HEK293 (cell line): ENCODE results near the gene PRSS12.
A peak's percentile ranks its signal among the peaks of the same experiment; 100 is the strongest.

ENCODE experiments used
- FEZF1 ChIP-seq: fragments of 450-650 bp; formaldehyde crosslinking; IDR thresholded peaks from 2 replicates; pipeline ENCODE4 v1.5.1; 2016; ENCODE audit warnings: missing biosample characterization, missing genetic modification characterization
- KLF8 ChIP-seq: fragments of 450-650 bp; formaldehyde crosslinking; IDR thresholded peaks from 2 replicates; pipeline ENCODE4 v1.5.1; 2016; ENCODE audit warnings: missing biosample characterization, missing genetic modification characterization
- MYNN ChIP-seq: fragments of 450-650 bp; formaldehyde crosslinking; IDR thresholded peaks from 2 replicates; pipeline ENCODE4 v1.5.1; 2016; ENCODE audit warnings: missing biosample characterization, missing genetic modification characterization, borderline replicate concordance
- ZFP69B ChIP-seq: fragments of 450-650 bp; formaldehyde crosslinking; IDR thresholded peaks from 2 replicates; pipeline ENCODE4 v1.5.1; 2016; ENCODE audit warnings: missing biosample characterization, missing genetic modification characterization
- ZNF140 ChIP-seq: fragments of 450-650 bp; formaldehyde crosslinking; IDR thresholded peaks from 2 replicates; pipeline ENCODE4 v1.5.1; 2016; ENCODE audit warnings: missing biosample characterization, missing genetic modification characterization
- ZNF16 ChIP-seq: fragments of 450-650 bp; formaldehyde crosslinking; IDR thresholded peaks from 2 replicates; pipeline ENCODE4 v1.5.1; 2016; ENCODE audit warnings: low read depth, missing biosample characterization, missing genetic modification characterization
- ZNF214 ChIP-seq: fragments of 450-650 bp; formaldehyde crosslinking; IDR thresholded peaks from 2 replicates; pipeline ENCODE4 v1.5.1; 2017; ENCODE audit warnings: missing biosample characterization, mild to moderate bottlenecking, missing genetic modification characterization, borderline replicate concordance
- ZNF341 ChIP-seq: fragments of 450-650 bp; formaldehyde crosslinking; IDR thresholded peaks from 2 replicates; pipeline ENCODE4; 2016; ENCODE audit warnings: low read depth, missing biosample characterization, missing genetic modification characterization
- ZNF394 ChIP-seq: fragments of 450-650 bp; formaldehyde crosslinking; IDR thresholded peaks from 2 replicates; pipeline ENCODE4 v1.5.1; 2016; ENCODE audit warnings: missing biosample characterization, missing genetic modification characterization, mild to moderate bottlenecking, moderate library complexity, borderline replicate concordance
- ZNF510 ChIP-seq: fragments of 450-650 bp; formaldehyde crosslinking; IDR thresholded peaks from 2 replicates; pipeline ENCODE4 v1.5.1; 2018; ENCODE audit warnings: mild to moderate bottlenecking, missing genetic modification characterization, missing biosample characterization; ENCODE audit not compliant: insufficient replicate concordance
- ZNF596 ChIP-seq: fragments of 450-650 bp; IDR thresholded peaks from 2 replicates; pipeline ENCODE4 v1.5.0; 2018; ENCODE audit warnings: missing biosample characterization, mild to moderate bottlenecking, missing genetic modification characterization, moderate library complexity
- ZNF600 ChIP-seq: fragments of 450-650 bp; formaldehyde crosslinking; IDR thresholded peaks from 2 replicates; pipeline ENCODE4 v1.5.1; 2016; ENCODE audit warnings: missing biosample characterization, missing genetic modification characterization
- ZNF623 ChIP-seq: fragments of 450-650 bp; formaldehyde crosslinking; IDR thresholded peaks from 2 replicates; pipeline ENCODE4 v1.5.1; 2016; ENCODE audit warnings: missing biosample characterization, missing genetic modification characterization
- ZNF792 ChIP-seq: fragments of 450-650 bp; formaldehyde crosslinking; IDR thresholded peaks from 2 replicates; pipeline ENCODE4 v1.5.1; 2016; ENCODE audit warnings: missing biosample characterization, missing genetic modification characterization
- ZNF830 ChIP-seq: fragments of 450-650 bp; IDR thresholded peaks from 2 replicates; pipeline ENCODE4 v1.5.0; 2018; ENCODE audit warnings: missing biosample characterization, missing genetic modification characterization, low read depth, mild to moderate bottlenecking, moderate library complexity
- ZSCAN23 ChIP-seq: fragments of 450-650 bp; formaldehyde crosslinking; IDR thresholded peaks from 2 replicates; pipeline ENCODE4 v1.5.1; 2016; ENCODE audit warnings: missing biosample characterization, missing genetic modification characterization
- TF ChIP-seq, protein P1 (sequence below): fragments of 450-650 bp; formaldehyde crosslinking; IDR thresholded peaks from 2 replicates; pipeline ENCODE4 v1.5.1; 2016; ENCODE audit warnings: missing biosample characterization, missing genetic modification characterization, borderline replicate concordance
- TF ChIP-seq, protein P2 (sequence below): fragments of 450-650 bp; formaldehyde crosslinking; IDR thresholded peaks from 2 replicates; pipeline ENCODE4 v1.5.1; 2016; ENCODE audit warnings: missing biosample characterization, missing genetic modification characterization
- TF ChIP-seq, protein P3 (sequence below): fragments of 450-650 bp; formaldehyde crosslinking; IDR thresholded peaks from 2 replicates; pipeline ENCODE4 v1.5.1; 2016; ENCODE audit warnings: missing biosample characterization, missing genetic modification characterization
- TF ChIP-seq, protein P4 (sequence below): fragments of 450-650 bp; formaldehyde crosslinking; IDR thresholded peaks from 2 replicates; pipeline ENCODE4 v1.5.1; 2016; ENCODE audit warnings: missing biosample characterization, missing genetic modification characterization
- TF ChIP-seq, protein P5 (sequence below): IDR thresholded peaks from 2 replicates; pipeline ENCODE4 v1.6.1; 2011; ENCODE audit warnings: mild to moderate bottlenecking, low read depth, low read length, borderline replicate concordance
- TF ChIP-seq, protein P6 (sequence below): sonication (generic); formaldehyde crosslinking; IDR thresholded peaks from 2 replicates; pipeline ENCODE4 v1.8.1; 2022; ENCODE audit warnings: mild to moderate bottlenecking, moderate library complexity, missing genetic modification reagents
- TF ChIP-seq, protein P7 (sequence below): fragments of 450-650 bp; formaldehyde crosslinking; conservative IDR thresholded peaks from 2 replicates; pipeline ENCODE4 v1.5.1; 2016; ENCODE audit warnings: low read depth, missing biosample characterization, missing genetic modification characterization

The PRSS12 gene

DNA sequence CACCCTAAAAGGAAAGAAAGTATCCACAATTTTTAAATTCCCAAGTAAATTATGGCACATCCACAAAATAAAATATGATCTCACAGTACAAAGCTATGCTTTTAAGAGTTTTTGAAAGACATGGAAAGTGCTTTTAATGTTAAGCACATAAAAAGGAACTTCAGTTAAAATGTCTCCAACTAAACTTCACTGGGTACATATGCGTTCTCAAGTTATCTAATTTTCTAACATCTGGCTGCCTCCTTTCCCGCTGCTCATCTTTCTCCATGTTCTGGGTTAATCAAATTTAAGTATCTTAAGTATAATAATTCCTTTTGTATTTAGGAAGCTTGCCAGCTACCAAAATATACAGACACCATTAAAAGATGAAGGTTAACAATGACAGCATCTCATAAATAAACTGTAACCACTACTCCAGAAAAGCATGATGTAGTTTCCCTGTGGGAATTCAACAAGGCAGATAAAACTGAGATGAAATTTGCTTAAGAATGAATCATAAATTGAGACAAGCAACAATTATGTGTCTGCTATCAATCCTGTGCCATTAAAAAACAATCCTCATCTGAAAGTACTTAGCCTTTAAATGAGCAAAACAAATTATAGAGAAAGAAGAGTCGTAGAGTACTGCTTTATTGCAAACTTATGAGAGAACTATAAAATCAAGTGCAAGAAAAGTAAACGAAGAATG, 25.1 kb downstream of the PRSS12 start (continued):
- TF ChIP-seq, protein P1, sequence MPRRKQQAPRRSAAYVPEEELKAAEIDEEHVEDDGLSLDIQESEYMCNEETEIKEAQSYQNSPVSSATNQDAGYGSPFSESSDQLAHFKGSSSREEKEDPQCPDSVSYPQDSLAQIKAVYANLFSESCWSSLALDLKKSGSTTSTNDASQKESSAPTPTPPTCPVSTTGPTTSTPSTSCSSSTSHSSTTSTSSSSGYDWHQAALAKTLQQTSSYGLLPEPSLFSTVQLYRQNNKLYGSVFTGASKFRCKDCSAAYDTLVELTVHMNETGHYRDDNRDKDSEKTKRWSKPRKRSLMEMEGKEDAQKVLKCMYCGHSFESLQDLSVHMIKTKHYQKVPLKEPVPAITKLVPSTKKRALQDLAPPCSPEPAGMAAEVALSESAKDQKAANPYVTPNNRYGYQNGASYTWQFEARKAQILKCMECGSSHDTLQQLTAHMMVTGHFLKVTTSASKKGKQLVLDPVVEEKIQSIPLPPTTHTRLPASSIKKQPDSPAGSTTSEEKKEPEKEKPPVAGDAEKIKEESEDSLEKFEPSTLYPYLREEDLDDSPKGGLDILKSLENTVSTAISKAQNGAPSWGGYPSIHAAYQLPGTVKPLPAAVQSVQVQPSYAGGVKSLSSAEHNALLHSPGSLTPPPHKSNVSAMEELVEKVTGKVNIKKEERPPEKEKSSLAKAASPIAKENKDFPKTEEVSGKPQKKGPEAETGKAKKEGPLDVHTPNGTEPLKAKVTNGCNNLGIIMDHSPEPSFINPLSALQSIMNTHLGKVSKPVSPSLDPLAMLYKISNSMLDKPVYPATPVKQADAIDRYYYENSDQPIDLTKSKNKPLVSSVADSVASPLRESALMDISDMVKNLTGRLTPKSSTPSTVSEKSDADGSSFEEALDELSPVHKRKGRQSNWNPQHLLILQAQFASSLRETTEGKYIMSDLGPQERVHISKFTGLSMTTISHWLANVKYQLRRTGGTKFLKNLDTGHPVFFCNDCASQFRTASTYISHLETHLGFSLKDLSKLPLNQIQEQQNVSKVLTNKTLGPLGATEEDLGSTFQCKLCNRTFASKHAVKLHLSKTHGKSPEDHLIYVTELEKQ = peak; percentile 98
- TF ChIP-seq ZNF510 (tag by site-specific recombination) (no peak), KLF8 (tag by site-specific recombination) (peak; percentile 95), ZFP69B (peak; percentile 82), ZNF792 (tag by site-specific recombination) (no peak), ZNF596 (peak; percentile 77), ZNF830 (tag by site-specific recombination) (no peak), ZNF341 (no peak), MYNN (tag by site-specific recombination) (0 out of 2 replicates have a peak, but pooled peaks have one; percentile 23), ZNF140 (tag by site-specific recombination) (no peak), ZNF394 (tag by site-specific recombination) (peak; percentile 77), ZNF600 (tag by site-specific recombination) (no peak), ZNF214 (tag by site-specific recombination) (no peak), ZNF16 (tag by site-specific recombination) (no peak; the same call in 1 of the 2 replicates), FEZF1 (peak; percentile 99), ZSCAN23 (tag by site-specific recombination) (peak; percentile 99), ZNF623 (tag by site-specific recombination) (no peak)
- TF ChIP-seq, protein P2, sequence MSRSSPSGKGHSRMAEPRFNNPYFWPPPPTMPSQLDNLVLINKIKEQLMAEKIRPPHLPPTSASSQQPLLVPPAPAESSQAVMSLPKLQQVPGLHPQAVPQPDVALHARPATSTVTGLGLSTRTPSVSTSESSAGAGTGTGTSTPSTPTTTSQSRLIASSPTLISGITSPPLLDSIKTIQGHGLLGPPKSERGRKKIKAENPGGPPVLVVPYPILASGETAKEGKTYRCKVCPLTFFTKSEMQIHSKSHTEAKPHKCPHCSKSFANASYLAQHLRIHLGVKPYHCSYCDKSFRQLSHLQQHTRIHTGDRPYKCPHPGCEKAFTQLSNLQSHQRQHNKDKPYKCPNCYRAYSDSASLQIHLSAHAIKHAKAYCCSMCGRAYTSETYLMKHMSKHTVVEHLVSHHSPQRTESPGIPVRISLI (tag by site-specific recombination) = peak; percentile 92
- TF ChIP-seq, protein P3, sequence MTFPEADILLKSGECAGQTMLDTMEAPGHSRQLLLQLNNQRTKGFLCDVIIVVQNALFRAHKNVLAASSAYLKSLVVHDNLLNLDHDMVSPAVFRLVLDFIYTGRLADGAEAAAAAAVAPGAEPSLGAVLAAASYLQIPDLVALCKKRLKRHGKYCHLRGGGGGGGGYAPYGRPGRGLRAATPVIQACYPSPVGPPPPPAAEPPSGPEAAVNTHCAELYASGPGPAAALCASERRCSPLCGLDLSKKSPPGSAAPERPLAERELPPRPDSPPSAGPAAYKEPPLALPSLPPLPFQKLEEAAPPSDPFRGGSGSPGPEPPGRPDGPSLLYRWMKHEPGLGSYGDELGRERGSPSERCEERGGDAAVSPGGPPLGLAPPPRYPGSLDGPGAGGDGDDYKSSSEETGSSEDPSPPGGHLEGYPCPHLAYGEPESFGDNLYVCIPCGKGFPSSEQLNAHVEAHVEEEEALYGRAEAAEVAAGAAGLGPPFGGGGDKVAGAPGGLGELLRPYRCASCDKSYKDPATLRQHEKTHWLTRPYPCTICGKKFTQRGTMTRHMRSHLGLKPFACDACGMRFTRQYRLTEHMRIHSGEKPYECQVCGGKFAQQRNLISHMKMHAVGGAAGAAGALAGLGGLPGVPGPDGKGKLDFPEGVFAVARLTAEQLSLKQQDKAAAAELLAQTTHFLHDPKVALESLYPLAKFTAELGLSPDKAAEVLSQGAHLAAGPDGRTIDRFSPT = peak; percentile 96
- TF ChIP-seq, protein P4, sequence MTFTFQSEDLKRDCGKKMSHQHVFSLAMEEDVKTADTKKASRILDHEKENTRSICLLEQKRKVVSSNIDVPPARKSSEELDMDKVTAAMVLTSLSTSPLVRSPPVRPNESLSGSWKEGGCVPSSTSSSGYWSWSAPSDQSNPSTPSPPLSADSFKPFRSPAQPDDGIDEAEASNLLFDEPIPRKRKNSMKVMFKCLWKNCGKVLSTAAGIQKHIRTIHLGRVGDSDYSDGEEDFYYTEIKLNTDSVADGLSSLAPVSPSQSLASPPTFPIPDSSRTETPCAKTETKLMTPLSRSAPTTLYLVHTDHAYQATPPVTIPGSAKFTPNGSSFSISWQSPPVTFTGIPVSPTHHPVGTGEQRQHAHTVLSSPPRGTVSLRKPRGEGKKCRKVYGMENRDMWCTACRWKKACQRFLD = no peak
- TF ChIP-seq, protein P5, sequence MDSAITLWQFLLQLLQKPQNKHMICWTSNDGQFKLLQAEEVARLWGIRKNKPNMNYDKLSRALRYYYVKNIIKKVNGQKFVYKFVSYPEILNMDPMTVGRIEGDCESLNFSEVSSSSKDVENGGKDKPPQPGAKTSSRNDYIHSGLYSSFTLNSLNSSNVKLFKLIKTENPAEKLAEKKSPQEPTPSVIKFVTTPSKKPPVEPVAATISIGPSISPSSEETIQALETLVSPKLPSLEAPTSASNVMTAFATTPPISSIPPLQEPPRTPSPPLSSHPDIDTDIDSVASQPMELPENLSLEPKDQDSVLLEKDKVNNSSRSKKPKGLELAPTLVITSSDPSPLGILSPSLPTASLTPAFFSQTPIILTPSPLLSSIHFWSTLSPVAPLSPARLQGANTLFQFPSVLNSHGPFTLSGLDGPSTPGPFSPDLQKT = no peak
- TF ChIP-seq, protein P6, sequence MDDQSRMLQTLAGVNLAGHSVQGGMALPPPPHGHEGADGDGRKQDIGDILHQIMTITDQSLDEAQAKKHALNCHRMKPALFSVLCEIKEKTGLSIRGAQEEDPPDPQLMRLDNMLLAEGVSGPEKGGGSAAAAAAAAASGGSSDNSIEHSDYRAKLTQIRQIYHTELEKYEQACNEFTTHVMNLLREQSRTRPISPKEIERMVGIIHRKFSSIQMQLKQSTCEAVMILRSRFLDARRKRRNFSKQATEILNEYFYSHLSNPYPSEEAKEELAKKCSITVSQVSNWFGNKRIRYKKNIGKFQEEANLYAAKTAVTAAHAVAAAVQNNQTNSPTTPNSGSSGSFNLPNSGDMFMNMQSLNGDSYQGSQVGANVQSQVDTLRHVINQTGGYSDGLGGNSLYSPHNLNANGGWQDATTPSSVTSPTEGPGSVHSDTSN (CRISPR knock-in tag) = no peak
- TF ChIP-seq, protein P7, sequence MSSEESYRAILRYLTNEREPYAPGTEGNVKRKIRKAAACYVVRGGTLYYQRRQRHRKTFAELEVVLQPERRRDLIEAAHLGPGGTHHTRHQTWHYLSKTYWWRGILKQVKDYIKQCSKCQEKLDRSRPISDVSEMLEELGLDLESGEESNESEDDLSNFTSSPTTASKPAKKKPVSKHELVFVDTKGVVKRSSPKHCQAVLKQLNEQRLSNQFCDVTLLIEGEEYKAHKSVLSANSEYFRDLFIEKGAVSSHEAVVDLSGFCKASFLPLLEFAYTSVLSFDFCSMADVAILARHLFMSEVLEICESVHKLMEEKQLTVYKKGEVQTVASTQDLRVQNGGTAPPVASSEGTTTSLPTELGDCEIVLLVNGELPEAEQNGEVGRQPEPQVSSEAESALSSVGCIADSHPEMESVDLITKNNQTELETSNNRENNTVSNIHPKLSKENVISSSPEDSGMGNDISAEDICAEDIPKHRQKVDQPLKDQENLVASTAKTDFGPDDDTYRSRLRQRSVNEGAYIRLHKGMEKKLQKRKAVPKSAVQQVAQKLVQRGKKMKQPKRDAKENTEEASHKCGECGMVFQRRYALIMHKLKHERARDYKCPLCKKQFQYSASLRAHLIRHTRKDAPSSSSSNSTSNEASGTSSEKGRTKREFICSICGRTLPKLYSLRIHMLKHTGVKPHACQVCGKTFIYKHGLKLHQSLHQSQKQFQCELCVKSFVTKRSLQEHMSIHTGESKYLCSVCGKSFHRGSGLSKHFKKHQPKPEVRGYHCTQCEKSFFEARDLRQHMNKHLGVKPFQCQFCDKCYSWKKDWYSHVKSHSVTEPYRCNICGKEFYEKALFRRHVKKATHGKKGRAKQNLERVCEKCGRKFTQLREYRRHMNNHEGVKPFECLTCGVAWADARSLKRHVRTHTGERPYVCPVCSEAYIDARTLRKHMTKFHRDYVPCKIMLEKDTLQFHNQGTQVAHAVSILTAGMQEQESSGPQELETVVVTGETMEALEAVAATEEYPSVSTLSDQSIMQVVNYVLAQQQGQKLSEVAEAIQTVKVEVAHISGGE (tag by site-specific recombination) = no peak
